Mesendoderm (in vitro differentiated cells): ENCODE measurements around the gene MEIS1.

ENCODE experiments used
- DNase-seq: peaks from one replicate; pipeline ENCODE4 v3.0.0; 2013
- H2AK5ac ChIP-seq: 2 replicates; pipeline ENCODE4 v1.6.1; 2013; ENCODE audit warnings: low read length, inconsistent platforms
- H2BK120ac ChIP-seq: 2 replicates; pipeline ENCODE4 v1.6.1; 2013; ENCODE audit warnings: low read depth, mild to moderate bottlenecking, low read length, moderate library complexity, mixed read lengths
- H2BK15ac ChIP-seq: replicated peaks from 2 replicates; pipeline ENCODE4 v1.6.1; 2013; ENCODE audit warnings: low read depth, mild to moderate bottlenecking, moderate library complexity
- H2BK5ac ChIP-seq: 2 replicates; pipeline ENCODE4 v1.6.1; 2013; ENCODE audit warnings: low read length, inconsistent platforms
- H3K18ac ChIP-seq: 2 replicates; pipeline ENCODE4 v1.6.1; 2013; ENCODE audit warnings: mild to moderate bottlenecking, low read length, mixed read lengths
- H3K23ac ChIP-seq: one replicate; pipeline ENCODE4 v1.6.1; 2013; ENCODE audit warnings: low read length
- H3K27ac ChIP-seq: 2 replicates; pipeline ENCODE4 v1.5.1; 2013; ENCODE audit warnings: low read depth, mild to moderate bottlenecking, inconsistent platforms, low read length, moderate library complexity
- H3K27me3 ChIP-seq: 2 replicates; pipeline ENCODE4 v1.6.1; 2013; ENCODE audit warnings: low read length, control low read depth, mild to moderate bottlenecking, inconsistent platforms; ENCODE audit not compliant: insufficient read depth, poor library complexity
- H3K36me3 ChIP-seq: 2 replicates; pipeline ENCODE4 v1.6.1; 2013; ENCODE audit warnings: low read length, inconsistent platforms; ENCODE audit not compliant: control insufficient read depth, insufficient read depth
- H3K4ac ChIP-seq: one replicate; pipeline ENCODE4 v1.6.1; 2013; ENCODE audit warnings: low read depth, mild to moderate bottlenecking, low read length, moderate library complexity
- H3K4me1 ChIP-seq: 2 replicates; pipeline ENCODE4 v1.6.1; 2013; ENCODE audit warnings: low read depth, low read length, inconsistent platforms; ENCODE audit not compliant: control insufficient read depth
- H3K4me2 ChIP-seq: 2 replicates; pipeline ENCODE4 v1.6.1; 2013; ENCODE audit warnings: low read length
- H3K4me3 ChIP-seq: 2 replicates; pipeline ENCODE4 v1.5.1; 2013; ENCODE audit warnings: mild to moderate bottlenecking, low read length
- H3K56ac ChIP-seq: one replicate; pipeline ENCODE4 v1.6.1; 2013; ENCODE audit warnings: low read length
- H3K79me1 ChIP-seq: 2 replicates; pipeline ENCODE4 v1.6.1; 2013; ENCODE audit warnings: low read length, inconsistent platforms
- H3K79me2 ChIP-seq: 2 replicates; pipeline ENCODE4 v1.6.1; 2013; ENCODE audit warnings: mild to moderate bottlenecking, low read length; ENCODE audit not compliant: control insufficient read depth, insufficient read depth
- H3K9ac ChIP-seq: 2 replicates; pipeline ENCODE4 v1.6.1; 2013; ENCODE audit warnings: low read length, inconsistent platforms
- H4K5ac ChIP-seq: one replicate; pipeline ENCODE4 v1.6.1; 2013; ENCODE audit warnings: low read length
- H4K8ac ChIP-seq: one replicate; pipeline ENCODE4 v1.6.1; 2013; ENCODE audit warnings: low read depth, mild to moderate bottlenecking, control low read depth, low read length, moderate library complexity
- WGBS: extraction: QIAGEN DNeasy Blood & Tissue Kit; methylation state at CpG from one replicate; pipeline ENCODE4 v1.1.7; 2013; ENCODE audit warnings: low lambda C conversion rate, missing lambda C conversion rate; ENCODE audit not compliant: insufficient coverage; ENCODE audit errors: extremely low coverage; 5-methylcytosine and 5-hydroxymethylcytosine counted together

Gene MEIS1

GRCh38 chr2:66466433-66466832, 31.5 kb downstream of the MEIS1 start:
- no peak overlapping the region for H3K4me3 ChIP-seq
- no peaks in the 10 kb centered on the region for H3K27me3 ChIP-seq
- H2BK15ac ChIP-seq: no peak overlapping the region
- H2AK5ac ChIP-seq: no peak overlapping the region
- no peak overlapping the region for H3K56ac ChIP-seq
- H2BK5ac ChIP-seq: no peak overlapping the region
- no peak overlapping the region for H3K4me2 ChIP-seq
- H3K18ac ChIP-seq: no peak overlapping the region
- WGBS: no CpG with 5 or more reads among the region's 2 CpGs
- H3K36me3 ChIP-seq: no peaks in the 10 kb centered on the region
- H3K4ac ChIP-seq: no peak overlapping the region
- H4K5ac ChIP-seq: no peak overlapping the region
- DNase-seq: no peak
- no peak overlapping the region for H2BK120ac ChIP-seq
- H3K79me1 ChIP-seq: no peaks in the 10 kb centered on the region
- peaks cover 3% of the 10 kb centered on the region for H3K4me1 ChIP-seq
- H3K79me2 ChIP-seq: no peaks in the 10 kb centered on the region
- H4K8ac ChIP-seq: no peak overlapping the region
- H3K9ac ChIP-seq: no peak overlapping the region
- no peak overlapping the region for H3K27ac ChIP-seq
- no peak overlapping the region for H3K23ac ChIP-seq

DNA sequence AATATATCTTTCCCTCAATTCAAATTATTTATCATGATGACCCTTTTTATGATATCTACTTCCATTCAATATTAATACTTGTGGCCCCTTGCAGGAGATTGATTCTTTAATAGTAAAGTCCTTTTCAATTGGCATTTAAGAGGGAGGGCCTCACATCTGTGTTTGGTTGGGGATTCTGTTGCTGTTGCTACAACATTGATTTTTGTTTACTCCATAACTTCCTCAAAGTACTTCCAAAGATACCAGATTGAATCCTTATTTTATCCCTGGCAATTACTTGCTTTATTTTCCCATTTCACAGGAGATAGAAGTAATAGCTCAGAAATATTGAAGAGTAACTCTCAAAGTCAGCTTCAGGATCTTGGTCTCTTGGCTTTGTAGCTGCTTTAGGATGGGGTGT, 32.8 kb downstream of the MEIS1 start:
- no peak overlapping the region for H2AK5ac ChIP-seq
- H3K4me2 ChIP-seq: no peak overlapping the region
- no peak overlapping the region for H3K23ac ChIP-seq
- H3K56ac ChIP-seq: no peak overlapping the region
- no peak overlapping the region for H2BK120ac ChIP-seq
- H2BK5ac ChIP-seq: no peak overlapping the region
- no peak overlapping the region for H3K27ac ChIP-seq
- no peak overlapping the region for H4K5ac ChIP-seq
- no peaks in the 10 kb centered on the region for H3K79me2 ChIP-seq
- H3K18ac ChIP-seq: no peak overlapping the region
- no peaks in the 10 kb centered on the region for H3K79me1 ChIP-seq
- no peak overlapping the region for H4K8ac ChIP-seq
- peaks cover 3% of the 10 kb centered on the region for H3K4me1 ChIP-seq
- H3K9ac ChIP-seq: no peak overlapping the region
- no peak overlapping the region for H2BK15ac ChIP-seq
- DNase-seq: no peak
- no peak overlapping the region for H3K4ac ChIP-seq
- no peaks in the 10 kb centered on the region for H3K27me3 ChIP-seq
- no peak overlapping the region for H3K4me3 ChIP-seq
- no peaks in the 10 kb centered on the region for H3K36me3 ChIP-seq

DNA sequence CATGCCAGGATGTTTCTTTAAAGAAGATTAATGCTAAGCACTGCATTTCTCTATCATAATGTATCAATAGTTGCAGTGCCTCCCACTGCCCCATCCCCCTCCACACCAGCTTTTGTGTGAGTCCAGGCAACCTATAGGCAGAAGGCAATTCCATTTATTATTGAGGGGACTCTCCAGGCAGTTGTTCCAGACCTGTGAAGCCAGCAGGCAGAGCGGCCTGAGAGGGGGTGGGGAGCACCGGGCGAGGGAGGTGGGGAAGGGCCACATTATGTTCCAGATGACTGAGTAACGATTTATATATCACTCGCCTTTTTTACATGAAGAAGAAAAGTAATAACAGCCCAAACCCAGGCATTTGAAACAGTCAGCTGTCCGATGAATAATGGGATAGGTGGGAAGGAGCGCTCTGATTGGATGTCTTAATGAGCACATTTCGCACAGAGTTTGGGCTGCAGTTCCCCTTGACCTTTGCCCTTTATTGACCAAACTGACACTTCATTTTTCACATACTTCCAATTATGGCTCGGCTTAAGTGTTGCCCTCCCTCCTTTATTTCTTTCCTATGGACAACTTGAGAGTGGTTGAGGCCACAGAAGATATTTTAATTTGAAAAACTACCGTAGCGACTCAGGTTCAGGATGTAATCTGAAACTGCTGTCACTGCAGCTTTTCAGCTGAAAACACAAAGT, 34.4 kb downstream of the MEIS1 start:
- Histone ChIP-seq H3K79me2 (no peaks in the 10 kb centered on the region), H3K56ac (no peak overlapping the region), H3K4me2 (no peak overlapping the region), H3K18ac (no peak overlapping the region), H2BK15ac (no peak overlapping the region), H3K4ac (no peak overlapping the region), H4K5ac (no peak overlapping the region), H3K4me1 (peaks cover 3% of the 10 kb centered on the region), H3K27ac (no peak overlapping the region), H3K9ac (no peak overlapping the region), H2BK5ac (no peak overlapping the region), H4K8ac (no peak overlapping the region), H3K27me3 (no peaks in the 10 kb centered on the region), H3K4me3 (no peak overlapping the region), H2AK5ac (no peak overlapping the region), H3K79me1 (no peaks in the 10 kb centered on the region), H3K36me3 (no peaks in the 10 kb centered on the region), H2BK120ac (no peak overlapping the region), H3K23ac (no peak overlapping the region)
- no peak for DNase-seq
- no CpG with 5 or more reads among the region's 11 CpGs for WGBS

DNA sequence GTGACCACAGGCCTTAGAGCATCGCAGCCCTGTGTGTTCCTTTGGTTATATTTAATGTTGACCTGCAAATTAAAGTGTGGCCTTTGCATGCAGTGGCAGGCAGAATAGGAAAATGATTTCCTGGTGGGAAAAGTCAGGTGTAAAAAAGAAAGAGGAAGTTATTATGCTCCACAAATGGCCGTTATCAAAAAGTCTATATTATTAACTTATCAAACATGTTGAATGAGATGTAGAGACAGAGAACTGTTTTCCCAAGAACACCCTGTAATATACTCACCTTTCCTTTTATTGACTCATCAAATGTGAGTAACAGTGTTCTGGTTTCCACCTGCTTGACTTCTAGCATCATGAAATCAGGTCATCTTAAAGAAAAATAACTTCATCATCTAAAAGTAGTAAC, 35.3 kb downstream of the MEIS1 start:
- Histone ChIP-seq H3K36me3 (no peaks in the 10 kb centered on the region), H2BK5ac (no peak overlapping the region), H2BK15ac (no peak overlapping the region), H3K9ac (no peak overlapping the region), H3K23ac (no peak overlapping the region), H4K5ac (no peak overlapping the region), H2BK120ac (no peak overlapping the region), H3K79me1 (no peaks in the 10 kb centered on the region), H2AK5ac (no peak overlapping the region), H3K27ac (no peak overlapping the region), H3K79me2 (no peaks in the 10 kb centered on the region), H3K4me2 (no peak overlapping the region), H3K4me1 (peaks cover 3% of the 10 kb centered on the region), H3K27me3 (no peaks in the 10 kb centered on the region), H3K18ac (no peak overlapping the region), H3K4ac (no peak overlapping the region), H4K8ac (no peak overlapping the region), H3K4me3 (no peak overlapping the region), H3K56ac (no peak overlapping the region)
- no peak for DNase-seq
- WGBS: no CpG with 5 or more reads among the region's 2 CpGs

- Histone ChIP-seq H3K4me1 (peaks cover 3% of the 10 kb centered on the region), H4K8ac (no peak overlapping the region), H3K23ac (no peak overlapping the region), H3K27ac (no peak overlapping the region), H2BK120ac (no peak overlapping the region), H2AK5ac (no peak overlapping the region), H3K9ac (no peak overlapping the region), H3K18ac (no peak overlapping the region), H4K5ac (no peak overlapping the region), H3K4me3 (no peak overlapping the region), H2BK15ac (no peak overlapping the region), H3K4me2 (no peak overlapping the region), H2BK5ac (no peak overlapping the region), H3K27me3 (no peaks in the 10 kb centered on the region), H3K56ac (no peak overlapping the region), H3K79me2 (no peaks in the 10 kb centered on the region), H3K79me1 (no peaks in the 10 kb centered on the region), H3K36me3 (no peaks in the 10 kb centered on the region), H3K4ac (no peak overlapping the region)
- WGBS: no CpG with 5 or more reads among the region's 5 CpGs
- DNase-seq: no peak
These were observed 37.4 kb downstream of the MEIS1 start for GRCh38 chr2:66472225-66472843.
